SKM-1 (cell line): Measurements from ENCODE around the gene OR7G1.

Experiments used
- DNase-seq: peaks from one replicate; lab custom pipeline; 2025; ENCODE audit not compliant: unreplicated experiment; lab: John Stamatoyannopoulos, UW

Gene OR7G1

GRCh38 chr19:9115307-9115813, at the start of gene OR7G1:
Gene OR7G1, minus strand, starts transcription at chr19:9115763. Its CDS starts 0 bp downstream, at chr19:9115763.
- DNase-seq, result no peak

GRCh38 chr19:9165261-9165660, 49.7 kb upstream of the OR7G1 start:
- DNase-seq, result no peak

GRCh38 chr19:9161427-9161826, 45.9 kb upstream of the OR7G1 start:
- DNase-seq, result no peak

- no peak for DNase-seq
Observed at GRCh38 chr19:9159891-9160290, 44.3 kb upstream of the OR7G1 start.

- no peak for DNase-seq
Observed at GRCh38 chr19:9156304-9156703, 40.7 kb upstream of the OR7G1 start.

GRCh38 chr19:9155591-9155990, 40.0 kb upstream of the OR7G1 start:
- no peak for DNase-seq

GRCh38 chr19:9151367-9151766, 35.8 kb upstream of the OR7G1 start:
- no peak for DNase-seq

- DNase-seq, result no peak
Observed at GRCh38 chr19:9150650-9151049, 35.1 kb upstream of the OR7G1 start.

- DNase-seq, result no peak
Observed at GRCh38 chr19:9149997-9150396, 34.4 kb upstream of the OR7G1 start.

- DNase-seq, result no peak
Observed at GRCh38 chr19:9148697-9149096, 33.1 kb upstream of the OR7G1 start.

GRCh38 chr19:9146882-9147281, 31.3 kb upstream of the OR7G1 start:
- no peak for DNase-seq

GRCh38 chr19:9144920-9145319, 29.4 kb upstream of the OR7G1 start:
- DNase-seq, result no peak

GRCh38 chr19:9140159-9140874, 24.8 kb upstream of the OR7G1 start, which contains the start of gene ZNF317:
Gene ZNF317, plus strand, starts transcription at chr19:9140397. Its CDS starts 15,620 bp downstream, at chr19:9156017.
- peak; percentile 82 for DNase-seq

- DNase-seq, result no peak
Observed at GRCh38 chr19:9139609-9140158, 24.1 kb upstream of the OR7G1 start.

GRCh38 chr19:9132422-9132821, 16.9 kb upstream of the OR7G1 start:
- DNase-seq, result no peak

GRCh38 chr19:9130965-9131364, 15.4 kb upstream of the OR7G1 start:
- DNase-seq, result no peak

- no peak for DNase-seq
Observed at GRCh38 chr19:9128171-9128570, 12.6 kb upstream of the OR7G1 start.

GRCh38 chr19:9126900-9127405, 11.4 kb upstream of the OR7G1 start, which contains the start of gene OR7G3:
Gene OR7G3, minus strand, starts transcription at chr19:9126950. Its CDS starts 0 bp downstream, at chr19:9126950.
- no peak for DNase-seq

GRCh38 chr19:9116547-9116946, 984 bp upstream of the OR7G1 start:
- DNase-seq, result no peak

GRCh38 chr19:9109959-9110358, 5.6 kb downstream of the OR7G1 start:
- no peak for DNase-seq

- no peak for DNase-seq
Observed at GRCh38 chr19:9107375-9107774, 8.2 kb downstream of the OR7G1 start, which contains the start of gene OR7G2. Gene OR7G2, minus strand, starts transcription at chr19:9107475. Its CDS starts 4,232 bp downstream, at chr19:9103243.

- DNase-seq, result no peak
Observed at GRCh38 chr19:9086761-9087160, 28.8 kb downstream of the OR7G1 start, which contains the start of gene OR1M1. Gene OR1M1, plus strand, starts transcription at chr19:9087061. Its CDS starts 6,184 bp downstream, at chr19:9093245.
